K562 (cell line): Measurements from ENCODE around the gene WDR83. TPM values are rescaled to one million over a fixed set of nuclear protein-coding genes. Genes with fewer than 3 reads are reported as not detected.
A peak's percentile ranks its signal among the peaks of the same experiment; 100 is the strongest.

ENCODE experiments used
- BCLAF1 ChIP-seq, 2 experiments: fragments of 450-650 bp in 1 of 2; IDR thresholded peaks; 2 replicates each; pipeline ENCODE4 v1.6.1; 2011 to 2017; ENCODE audit warnings: low read depth in 2 of 2, antibody characterized with exemption in 1 of 2, borderline replicate concordance in 1 of 2, low read length in 1 of 2, mild to moderate bottlenecking in 1 of 2, mixed read lengths in 1 of 2; ENCODE audit not compliant: control insufficient read depth in 1 of 2
- BCOR ChIP-seq: fragments of 450-650 bp; IDR thresholded peaks from 2 replicates; pipeline ENCODE4 v1.6.1; 2016
- REST ChIP-seq, 2 experiments: fragments of 450-650 bp; formaldehyde crosslinking in 1 of 2; IDR thresholded peaks; 2 replicates each; pipeline versions ENCODE4 v1.4.0 to v1.6.1; 2014 to 2020; ENCODE audit warnings: mild to moderate bottlenecking in 2 of 2, borderline replicate concordance in 1 of 2, low read depth in 1 of 2
- SIX5 ChIP-seq, 2 experiments: IDR thresholded peaks; 2 replicates each; pipeline ENCODE4 v1.6.1; 2011; ENCODE audit warnings: low read length in 2 of 2, borderline replicate concordance in 1 of 2, low read depth in 1 of 2, mild to moderate bottlenecking in 1 of 2, moderate library complexity in 1 of 2; ENCODE audit not compliant: insufficient read depth in 1 of 2
- SMAD4 ChIP-seq: fragments of 250-450 bp; sonication (Bioruptor Pico); conservative IDR thresholded peaks from 2 replicates; pipeline ENCODE4 v1.8.0; 2021; ENCODE audit warnings: inconsistent platforms, mild to moderate bottlenecking, moderate library complexity
- SRF ChIP-seq, 2 experiments: fragments of 250-450, 450-650 bp in 1 of 2; sonication (Bioruptor Pico) in 1 of 2; sonication (generic) in 1 of 2; formaldehyde crosslinking; IDR thresholded peaks; 2 replicates each; pipeline versions ENCODE4 v1.5.0 to v1.5.1; 2020 to 2022; ENCODE audit warnings: mild to moderate bottlenecking in 1 of 2, missing genetic modification reagents in 1 of 2
- SRSF1 ChIP-seq: fragments of 200-400 bp; formaldehyde crosslinking; IDR thresholded peaks from 2 replicates; pipeline ENCODE4 v1.6.1; 2017; ENCODE audit warnings: mild to moderate bottlenecking, low read depth, low read length, moderate library complexity
- TAL1 ChIP-seq: fragments of 450-650 bp; IDR thresholded peaks from 2 replicates; pipeline ENCODE4 v1.6.1; 2016; ENCODE audit warnings: mild to moderate bottlenecking
- TCF7L2 ChIP-seq: fragments of 150-350 bp; IDR thresholded peaks from 2 replicates; pipeline ENCODE4 v1.6.1; 2016; ENCODE audit warnings: low read depth, mild to moderate bottlenecking, low read length, moderate library complexity
- TEAD4 ChIP-seq, 2 experiments: sonication (generic) in 1 of 2; formaldehyde crosslinking in 1 of 2; IDR thresholded peaks; 2 replicates each; pipeline versions ENCODE4 v1.6.1 to v1.8.0; 2012 to 2022; ENCODE audit warnings: borderline replicate concordance in 1 of 2, inconsistent platforms in 1 of 2, low read length in 1 of 2, mild to moderate bottlenecking in 1 of 2, missing genetic modification reagents in 1 of 2
- polyA plus RNA-seq, 8 experiments: library from polyadenylated mRNA; depleted of rRNA in 4 of 8; stranded (reverse) in 5 of 8; unstranded in 3 of 8; fragments of >200 nt; fragmentation: Nextera tagmentation in 2 of 8; fragmentation: Illumina TruSeq in 1 of 8; extraction: Ambion mirVana in 2 of 8; extraction: Trizol in 1 of 8; gene quantifications; 2 replicates each; pipeline versions ENCODE4 v1.2.1 to v1.2.3, GENCODE V29; 2011 to 2014; ENCODE audit warnings: inconsistent platforms in 1 of 8, missing spikeins in 1 of 8
- total RNA-seq, 7 experiments: library from RNA; depleted of rRNA in 6 of 7; stranded (reverse); fragments of >200 nt in 6 of 7; fragmentation: Illumina TruSeq in 2 of 7; extraction: Trizol in 2 of 7; gene quantifications; 2 replicates each; pipeline versions ENCODE4 v1.2.1 to v1.2.3, GENCODE V29; 2011 to 2021; ENCODE audit warnings: low replicate concordance in 1 of 7
- TF ChIP-seq, protein P1 (sequence below), 2 experiments: IDR thresholded peaks; 2 replicates each; pipeline ENCODE4 v1.6.1; 2011; ENCODE audit warnings: borderline replicate concordance in 1 of 2, control low read depth in 1 of 2, low read depth in 1 of 2, low read length in 1 of 2, mild to moderate bottlenecking in 1 of 2, mixed read lengths in 1 of 2, moderate library complexity in 1 of 2; ENCODE audit not compliant: insufficient read depth in 1 of 2, insufficient read length in 1 of 2, poor library complexity in 1 of 2, severe bottlenecking in 1 of 2; ENCODE audit errors: extremely low read depth in 1 of 2

The WDR83 gene
- total and polyA plus RNA-seq, 9 of the 15 experiments (the other 6 are each of a cell fraction or from before 2014, with no cell fraction given), result 0.52 to 21.3 (median 4.2) TPM

GRCh38 chr19:12669270-12670158, 2.9 kb downstream of the WDR83 start (continued):
- TF ChIP-seq REST (IDR thresholded peaks at IDR 0.05; ENCODE audit: borderline replicate concordance) (no peak), REST (CRISPR knock-in tag; IDR thresholded peaks at IDR 0.05; ENCODE audit: low read depth) (peak; percentile 71), TAL1 (peak; percentile 42; the same call in 1 of the 2 replicates), SIX5 (IDR thresholded peaks at IDR 0.05; ENCODE audit: borderline replicate concordance in 1 of 2, insufficient read depth in 1 of 2, low read depth in 1 of 2, low read length in 2 of 2) (peak; percentile 54 to 59; a peak in 2 of 4 replicates), SMAD4 (CRISPR knock-in tag) (peak; percentile 34; the same call in 1 of the 2 replicates), TCF7L2 (0 out of 2 replicates have a peak, but pooled peaks have one; percentile 49), BCLAF1 (IDR thresholded peaks at IDR 0.05; ENCODE audit: borderline replicate concordance in 1 of 2, control insufficient read depth in 1 of 2, low read depth in 2 of 2, low read length in 1 of 2) (peak in 1 of 2 experiments; percentile 45; a peak in 1 of 4 replicates), TEAD4 (IDR thresholded peaks at IDR 0.05; ENCODE audit: low read length) (peak; percentile 26; the same call in 1 of the 2 replicates), TEAD4 (CRISPR knock-in tag; IDR thresholded peaks at IDR 0.05; ENCODE audit: borderline replicate concordance) (no peak), BCOR (no peak), SRF (CRISPR knock-in tag; IDR thresholded peaks at IDR 0.05) (no peak), SRSF1 (no peak)
- TF ChIP-seq, protein P1, sequence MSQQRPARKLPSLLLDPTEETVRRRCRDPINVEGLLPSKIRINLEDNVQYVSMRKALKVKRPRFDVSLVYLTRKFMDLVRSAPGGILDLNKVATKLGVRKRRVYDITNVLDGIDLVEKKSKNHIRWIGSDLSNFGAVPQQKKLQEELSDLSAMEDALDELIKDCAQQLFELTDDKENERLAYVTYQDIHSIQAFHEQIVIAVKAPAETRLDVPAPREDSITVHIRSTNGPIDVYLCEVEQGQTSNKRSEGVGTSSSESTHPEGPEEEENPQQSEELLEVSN (IDR thresholded peaks at IDR 0.05; ENCODE audit: borderline replicate concordance in 1 of 2, extremely low read depth in 1 of 2, insufficient read depth in 1 of 2, insufficient read length in 1 of 2, low read depth in 1 of 2, low read length in 1 of 2, poor library complexity in 1 of 2, severe bottlenecking in 1 of 2), result peak in 1 of 2 experiments; percentile 19
